OCI-LY1 (cell line): ENCODE results near the gene E4F1.

Experiments
- H2AFZ ChIP-seq: fragments of 200-600 bp; sonication (generic), shearing (Covaris generic); 2 replicates; pipeline ENCODE4 v1.6.0; 2014; ENCODE audit warnings: antibody characterized with exemption, mild to moderate bottlenecking, low read length
- H3F3A ChIP-seq: fragments of 200-600 bp; sonication (generic), shearing (Covaris generic); 2 replicates; pipeline ENCODE4 v1.6.0; 2014; ENCODE audit warnings: mild to moderate bottlenecking, antibody characterized with exemption, low read length, moderate library complexity; ENCODE audit not compliant: insufficient read depth
- H3K27ac ChIP-seq: fragments of 200-600 bp; sonication (generic); 2 replicates; pipeline ENCODE4 v1.5.1; 2014; ENCODE audit warnings: low read length, mixed run types, mild to moderate bottlenecking, low read depth; ENCODE audit not compliant: poor library complexity, severe bottlenecking
- H3K27me3 ChIP-seq: fragments of 200-600 bp; sonication (generic); 2 replicates; pipeline ENCODE4 v1.6.0; 2014; ENCODE audit warnings: antibody characterized with exemption, mild to moderate bottlenecking, low read length, moderate library complexity; ENCODE audit not compliant: insufficient read depth
- H3K36me3 ChIP-seq: fragments of 200-600 bp; sonication (generic); 2 replicates; pipeline ENCODE4 v1.6.1; 2014; ENCODE audit warnings: mild to moderate bottlenecking, antibody characterized with exemption, low read length, moderate library complexity, mixed read lengths; ENCODE audit not compliant: insufficient read depth
- H3K4me1 ChIP-seq: fragments of 200-600 bp; sonication (generic); 2 replicates; pipeline ENCODE4 v1.5.1; 2014; ENCODE audit warnings: mild to moderate bottlenecking, low read length, moderate library complexity; ENCODE audit not compliant: insufficient read depth, severe bottlenecking
- H3K4me2 ChIP-seq: fragments of 200-600 bp; sonication (generic), shearing (Covaris generic); 2 replicates; pipeline ENCODE4 v1.6.1; 2014; ENCODE audit warnings: low read length
- H3K4me3 ChIP-seq: fragments of 200-600 bp; sonication (generic); 2 replicates; pipeline ENCODE4 v1.5.1; 2014; ENCODE audit warnings: low read length, low read depth, mild to moderate bottlenecking, mixed read lengths; ENCODE audit not compliant: poor library complexity, severe bottlenecking
- H3K79me2 ChIP-seq: fragments of 200-600 bp; shearing (Covaris generic); 2 replicates; pipeline ENCODE4 v1.6.1; 2016; ENCODE audit warnings: mixed run types, low read length, mixed read lengths; ENCODE audit not compliant: insufficient read depth
- H3K9ac ChIP-seq: fragments of 200-600 bp; sonication (generic), shearing (Covaris generic); 2 replicates; pipeline ENCODE4 v1.6.1; 2014; ENCODE audit warnings: mild to moderate bottlenecking, low read length, mixed read lengths
- H3K9me2 ChIP-seq: fragments of 200-600 bp; sonication (generic), shearing (Covaris generic); 2 replicates; pipeline ENCODE4 v1.6.1; 2014; ENCODE audit warnings: low read depth, mild to moderate bottlenecking, low read length, mixed read lengths
- H3K9me3 ChIP-seq: fragments of 200-600 bp; shearing (Covaris generic); 2 replicates; pipeline ENCODE4 v1.6.1; 2014; ENCODE audit warnings: low read length, mixed read lengths
- H4K20me1 ChIP-seq: fragments of 200-600 bp; sonication (generic), shearing (Covaris generic); 2 replicates; pipeline ENCODE4 v1.6.0; 2016; ENCODE audit warnings: mild to moderate bottlenecking, low read length; ENCODE audit not compliant: insufficient read depth
- CTCF ChIP-seq: fragments of 200-600 bp; sonication (generic), shearing (Covaris generic); IDR thresholded peaks from 2 replicates; pipeline ENCODE4 v1.5.1; 2017; ENCODE audit warnings: mild to moderate bottlenecking, antibody characterized with exemption, low read length, moderate library complexity, mixed read lengths
- EZH2 ChIP-seq: fragments of 200-600 bp; sonication (generic), shearing (Covaris generic); IDR thresholded peaks from 2 replicates; pipeline ENCODE4 v1.8.0; 2017; ENCODE audit warnings: borderline replicate concordance, mixed run types, mild to moderate bottlenecking, antibody characterized with exemption, low read length, moderate library complexity, mixed read lengths

Gene E4F1

GRCh38 chr16:2181952-2182351, 41.4 kb upstream of the E4F1 start:
- Histone ChIP-seq H3K36me3 (peaks cover 8% of the 10 kb centered on the region; the same call in 1 of the 2 replicates), H2AFZ (no peak overlapping the region), H3K4me2 (no peak overlapping the region), H3K27me3 (peaks cover 8% of the 10 kb centered on the region; the same call in 1 of the 2 replicates), H3K27ac (no peak overlapping the region), H3K4me3 (no peak overlapping the region), H3K9me3 (no peaks in the 10 kb centered on the region), H4K20me1 (no peaks in the 10 kb centered on the region), H3K4me1 (no peaks in the 10 kb centered on the region), H3K9ac (no peak overlapping the region), H3K79me2 (no peaks in the 10 kb centered on the region), H3K9me2 (no peaks in the 10 kb centered on the region), H3F3A (no peaks in the 10 kb centered on the region)
- no peak for TF ChIP-seq CTCF
- no peak for TF ChIP-seq EZH2

- no peaks in the 10 kb centered on the region for H4K20me1 ChIP-seq
- no peaks in the 10 kb centered on the region for H3K4me1 ChIP-seq
- no peaks in the 10 kb centered on the region for H3F3A ChIP-seq
- H2AFZ ChIP-seq: no peak overlapping the region
- TF ChIP-seq CTCF: no peak
- TF ChIP-seq EZH2: no peak
- no peak overlapping the region for H3K4me3 ChIP-seq
- H3K36me3 ChIP-seq: no peaks in the 10 kb centered on the region
- H3K4me2 ChIP-seq: no peak overlapping the region
- H3K9me3 ChIP-seq: no peaks in the 10 kb centered on the region
- no peaks in the 10 kb centered on the region for H3K79me2 ChIP-seq
- peaks cover 15% of the 10 kb centered on the region; the same call in 1 of the 2 replicates for H3K27me3 ChIP-seq
- no peaks in the 10 kb centered on the region for H3K9me2 ChIP-seq
- no peak overlapping the region for H3K9ac ChIP-seq
- no peak overlapping the region for H3K27ac ChIP-seq
These were observed 39.7 kb upstream of the E4F1 start for GRCh38 chr16:2183671-2184070.

GRCh38 chr16:2184346-2184745, 39.0 kb upstream of the E4F1 start:
- no peak overlapping the region for H3K9ac ChIP-seq
- no peaks in the 10 kb centered on the region for H3K9me2 ChIP-seq
- H2AFZ ChIP-seq: no peak overlapping the region
- no peaks in the 10 kb centered on the region for H3K79me2 ChIP-seq
- no peaks in the 10 kb centered on the region for H3K36me3 ChIP-seq
- H3F3A ChIP-seq: no peaks in the 10 kb centered on the region
- no peaks in the 10 kb centered on the region for H3K4me1 ChIP-seq
- H4K20me1 ChIP-seq: no peaks in the 10 kb centered on the region
- H3K27me3 ChIP-seq: peaks cover 18% of the 10 kb centered on the region; the same call in 1 of the 2 replicates
- TF ChIP-seq CTCF: no peak
- TF ChIP-seq EZH2: no peak
- H3K9me3 ChIP-seq: no peaks in the 10 kb centered on the region
- no peak overlapping the region for H3K4me2 ChIP-seq
- no peak overlapping the region for H3K4me3 ChIP-seq
- no peak overlapping the region for H3K27ac ChIP-seq
